ENCODE data around the gene CDH2. TPM values are rescaled to one million over a fixed set of nuclear protein-coding genes. Genes with fewer than 3 reads are reported as not detected.

CDH2 gene
- total RNA-seq, 1 experiment from 2014 or later, result 6.4 TPM

DNA sequence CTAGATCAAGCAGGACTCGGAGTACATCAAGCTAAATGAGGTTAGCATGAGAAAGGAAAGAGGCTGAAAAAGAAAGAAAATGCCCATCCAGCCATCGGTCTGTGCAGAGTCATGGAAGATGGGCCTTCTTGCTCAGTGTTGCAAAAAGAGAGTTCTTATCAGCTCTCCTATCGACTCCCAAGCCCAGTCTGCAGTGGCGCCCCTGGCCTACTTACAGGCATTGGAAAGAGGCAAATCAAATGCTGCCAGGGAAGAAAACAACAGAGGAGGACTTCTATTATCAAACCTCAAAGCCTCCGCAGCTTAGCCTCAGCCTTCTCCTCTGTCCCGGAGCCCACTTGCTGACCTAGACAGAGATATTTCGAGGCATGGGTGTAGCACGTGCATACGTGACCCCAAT, 66.0 kb downstream of the CDH2 start:
- no peak overlapping the region for H3K4me3 ChIP-seq
- no peak overlapping the region for H3K4me2 ChIP-seq
- ChIA-PET CTCF (no interaction called here), POLR2A (ENCODE audit: unreplicated experiment) (no interaction called here)
- H3K4me1 ChIP-seq (replicated peaks; ENCODE audit: insufficient read depth), result peaks cover 31% of the 10 kb centered on the region
- DNase-seq, result no peak
- no peak overlapping the region for H2AFZ ChIP-seq
- H3K36me3 ChIP-seq (ENCODE audit: low read depth), result no peaks in the 10 kb centered on the region
- TF ChIP-seq, protein P1, sequence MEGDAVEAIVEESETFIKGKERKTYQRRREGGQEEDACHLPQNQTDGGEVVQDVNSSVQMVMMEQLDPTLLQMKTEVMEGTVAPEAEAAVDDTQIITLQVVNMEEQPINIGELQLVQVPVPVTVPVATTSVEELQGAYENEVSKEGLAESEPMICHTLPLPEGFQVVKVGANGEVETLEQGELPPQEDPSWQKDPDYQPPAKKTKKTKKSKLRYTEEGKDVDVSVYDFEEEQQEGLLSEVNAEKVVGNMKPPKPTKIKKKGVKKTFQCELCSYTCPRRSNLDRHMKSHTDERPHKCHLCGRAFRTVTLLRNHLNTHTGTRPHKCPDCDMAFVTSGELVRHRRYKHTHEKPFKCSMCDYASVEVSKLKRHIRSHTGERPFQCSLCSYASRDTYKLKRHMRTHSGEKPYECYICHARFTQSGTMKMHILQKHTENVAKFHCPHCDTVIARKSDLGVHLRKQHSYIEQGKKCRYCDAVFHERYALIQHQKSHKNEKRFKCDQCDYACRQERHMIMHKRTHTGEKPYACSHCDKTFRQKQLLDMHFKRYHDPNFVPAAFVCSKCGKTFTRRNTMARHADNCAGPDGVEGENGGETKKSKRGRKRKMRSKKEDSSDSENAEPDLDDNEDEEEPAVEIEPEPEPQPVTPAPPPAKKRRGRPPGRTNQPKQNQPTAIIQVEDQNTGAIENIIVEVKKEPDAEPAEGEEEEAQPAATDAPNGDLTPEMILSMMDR (conservative IDR thresholded peaks at IDR 0.05), result no peak
- no peak for TF ChIP-seq EZH2 (IDR thresholded peaks at IDR 0.05; ENCODE audit: low read depth)
- H3F3A ChIP-seq (ENCODE audit: insufficient read depth, low read depth), result no peaks in the 10 kb centered on the region
- H3K27me3 ChIP-seq (ENCODE audit: insufficient read depth, low read depth), result no peaks in the 10 kb centered on the region
- no peaks in the 10 kb centered on the region for H3K9me3 ChIP-seq (ENCODE audit: insufficient read depth, low read depth)
- no peaks in the 10 kb centered on the region; the same call in 1 of the 2 replicates for H3K9me2 ChIP-seq (ENCODE audit: insufficient read depth)
- H4K20me1 ChIP-seq (ENCODE audit: insufficient read depth), result no peaks in the 10 kb centered on the region
- no peaks in the 10 kb centered on the region for H3K79me2 ChIP-seq (ENCODE audit: low read depth)
- intact Hi-C loops (cut with micrococcal nuclease; ENCODE audit: unreplicated experiment), result loop anchor here (10.0 kb wide), 2 partner anchors 146 to 246 kb away; no protein-coding TSS in a partner anchor
- H3K27ac ChIP-seq, result no peak overlapping the region
- BruUV-seq (replicated peaks), result no TSS peak

GRCh38 chr18:28109781-28110560, 67.0 kb downstream of the CDH2 start:
- no peaks in the 10 kb centered on the region for H3F3A ChIP-seq (ENCODE audit: insufficient read depth, low read depth)
- no peaks in the 10 kb centered on the region for H3K36me3 ChIP-seq (ENCODE audit: low read depth)
- H3K27me3 ChIP-seq (ENCODE audit: insufficient read depth, low read depth), result no peaks in the 10 kb centered on the region
- no peaks in the 10 kb centered on the region for H3K79me2 ChIP-seq (ENCODE audit: low read depth)
- no peak for TF ChIP-seq EZH2 (IDR thresholded peaks at IDR 0.05; ENCODE audit: low read depth)
- TF ChIP-seq, protein P1 (conservative IDR thresholded peaks at IDR 0.05), result no peak
- no peak for DNase-seq
- POLR2A ChIA-PET (ENCODE audit: unreplicated experiment), result no interaction called here
- H3K27ac ChIP-seq, result no peak overlapping the region
- H3K4me3 ChIP-seq, result no peak overlapping the region
- intact Hi-C loops (cut with micrococcal nuclease; ENCODE audit: unreplicated experiment), result loop anchor here (10.0 kb wide), 2 partner anchors 145 to 245 kb away; no protein-coding TSS in a partner anchor
- no TSS peak for BruUV-seq (replicated peaks)
- CTCF ChIA-PET, result no interaction called here
- no peak overlapping the region for H2AFZ ChIP-seq
- no peaks in the 10 kb centered on the region for H4K20me1 ChIP-seq (ENCODE audit: insufficient read depth)
- H3K9me3 ChIP-seq (ENCODE audit: insufficient read depth, low read depth), result no peaks in the 10 kb centered on the region
- H3K4me2 ChIP-seq, result no peak overlapping the region
- no peaks in the 10 kb centered on the region; the same call in 1 of the 2 replicates for H3K9me2 ChIP-seq (ENCODE audit: insufficient read depth)
- peaks cover 25% of the 10 kb centered on the region for H3K4me1 ChIP-seq (replicated peaks; ENCODE audit: insufficient read depth)

- Histone ChIP-seq H3K4me1 (replicated peaks; ENCODE audit: insufficient read depth) (peaks cover 14% of the 10 kb centered on the region; the same call in 1 of the 2 replicates), H4K20me1 (ENCODE audit: insufficient read depth) (no peaks in the 10 kb centered on the region), H2AFZ (no peak overlapping the region), H3K9me2 (ENCODE audit: insufficient read depth) (no peaks in the 10 kb centered on the region; the same call in 1 of the 2 replicates), H3K79me2 (ENCODE audit: low read depth) (no peaks in the 10 kb centered on the region), H3K36me3 (ENCODE audit: low read depth) (no peaks in the 10 kb centered on the region), H3K9me3 (ENCODE audit: insufficient read depth, low read depth) (no peaks in the 10 kb centered on the region), H3F3A (ENCODE audit: insufficient read depth, low read depth) (no peaks in the 10 kb centered on the region), H3K27me3 (ENCODE audit: insufficient read depth, low read depth) (no peaks in the 10 kb centered on the region), H3K27ac (no peak overlapping the region), H3K4me3 (no peak overlapping the region), H3K4me2 (no peak overlapping the region)
- ChIA-PET CTCF (no interaction called here), POLR2A (ENCODE audit: unreplicated experiment) (no interaction called here)
- no peak for TF ChIP-seq EZH2 (IDR thresholded peaks at IDR 0.05; ENCODE audit: low read depth)
- TF ChIP-seq, protein P1 (conservative IDR thresholded peaks at IDR 0.05), result no peak
- intact Hi-C loops (cut with micrococcal nuclease; ENCODE audit: unreplicated experiment), result no loop called here
- no TSS peak for BruUV-seq (replicated peaks)
- DNase-seq, result no peak
Measured at GRCh38 chr18:28108814-28109213, 68.1 kb downstream of the CDH2 start.
